HepG2 (cell line): ENCODE measurements around the gene CST3. TPM values are rescaled to one million over a fixed set of nuclear protein-coding genes. Genes with fewer than 3 reads are reported as not detected.

Source experiments
- ATAC-seq: fragments of 200-7000 bp; cut with Tn5 transposase; 3 replicates; pipeline ENCODE4 v1.9.1; 2020; ENCODE audit warnings: mild to moderate bottlenecking, moderate library complexity
- BruUV-seq: library from RNA; stranded (reverse); fragments of 400-500 nt; replicated peaks from 2 replicates; lab custom pipeline; 2021; lab: Mats Ljungman, UMichigan
- CTCF ChIA-PET: fragments of 300-600 bp; formaldehyde crosslinking; extraction: SDS; loops from one replicate; lab custom pipeline; 2021; ENCODE audit warnings: low total read pairs, inconsistent platforms, low intra/inter-chr PET ratio; lab: Yijun Ruan, JAX
- POLR2A ChIA-PET: fragments of 350-600 bp; sonication (Branson Sonifier 250); formaldehyde crosslinking; loops from one replicate; lab custom pipeline; 2020; ENCODE audit warnings: antibody characterized with exemption, inconsistent platforms; lab: Yijun Ruan, JAX
- DNase-seq: peaks from one replicate; pipeline ENCODE4 v3.0.0-alpha.2; 2015; ENCODE audit warnings: low spot score
- FAIRE-seq: peaks from 3 replicates; lab custom pipeline; 2011; peaks lifted over from hg19 to GRCh38; lab: Jason Lieb, UNC
- H2AFZ ChIP-seq: one replicate; pipeline ENCODE4 v1.6.1; 2011; ENCODE audit warnings: low read length, inconsistent platforms
- H3K27ac ChIP-seq: fragments of 300-600 bp; 3 replicates; pipeline ENCODE4 v1.8.0; 2011; ENCODE audit warnings: mixed run types, mild to moderate bottlenecking, mixed read lengths, low read length, inconsistent platforms; ENCODE audit not compliant: insufficient read depth; ENCODE audit errors: extremely low read length
- H3K27me3 ChIP-seq, 2 experiments: fragments of 200-600 bp in 1 of 2; 2 replicates in 1 of 2; 3 replicates in 1 of 2; pipeline versions ENCODE4 v1.6.0 to v1.8.0; 2011; ENCODE audit warnings: low read length in 2 of 2, mild to moderate bottlenecking in 2 of 2, moderate library complexity in 2 of 2, inconsistent platforms in 1 of 2; ENCODE audit not compliant: insufficient read depth in 2 of 2, control insufficient read depth in 1 of 2
- H3K36me3 ChIP-seq, 2 experiments: fragments of 200-600 bp in 1 of 2; replicated peaks in 1 of 2; 2 replicates in 1 of 2; 3 replicates in 1 of 2; pipeline versions ENCODE4 v1.5.1 to v1.8.0; 2011; ENCODE audit warnings: low read length in 2 of 2, inconsistent platforms in 1 of 2; ENCODE audit not compliant: insufficient read depth in 2 of 2, control insufficient read depth in 1 of 2
- H3K4me1 ChIP-seq: 2 replicates; pipeline ENCODE4 v1.5.1; 2012; ENCODE audit warnings: low read length, inconsistent platforms; ENCODE audit not compliant: insufficient read depth
- H3K4me2 ChIP-seq: 2 replicates; pipeline ENCODE4 v1.6.0; 2011; ENCODE audit warnings: low read depth, low read length, inconsistent platforms
- H3K4me3 ChIP-seq, 3 experiments: fragments of 200-600 bp in 1 of 3; sonication (generic), shearing (Covaris generic) in 1 of 3; replicated peaks in 1 of 3; 2 replicates each; pipeline ENCODE4 v1.5.1; 2011 to 2016; ENCODE audit warnings: low read length in 3 of 3, inconsistent platforms in 2 of 3, low read depth in 2 of 3, mild to moderate bottlenecking in 2 of 3, control low read depth in 1 of 3, mixed read lengths in 1 of 3; ENCODE audit not compliant: insufficient read depth in 1 of 3
- H3K79me2 ChIP-seq: one replicate; pipeline ENCODE4 v1.6.1; 2011; ENCODE audit warnings: low read length, inconsistent platforms; ENCODE audit not compliant: insufficient read depth
- H3K9ac ChIP-seq: 2 replicates; pipeline ENCODE4 v1.6.0; 2011; ENCODE audit warnings: mild to moderate bottlenecking, low read depth, low read length, inconsistent platforms; ENCODE audit not compliant: insufficient read depth
- H3K9me3 ChIP-seq: 2 replicates; pipeline ENCODE4 v1.5.1; 2012; ENCODE audit warnings: mild to moderate bottlenecking, low read length
- H4K20me1 ChIP-seq: 2 replicates; pipeline ENCODE4 v1.6.0; 2011; ENCODE audit warnings: inconsistent platforms, mild to moderate bottlenecking, low read length, moderate library complexity; ENCODE audit not compliant: insufficient read depth
- ADNP ChIP-seq: sonication (generic); formaldehyde crosslinking; IDR thresholded peaks from 2 replicates; pipeline ENCODE4 v1.4.0; 2020; ENCODE audit warnings: missing genetic modification reagents
- ELF4 ChIP-seq: sonication (generic); formaldehyde crosslinking; IDR thresholded peaks from 2 replicates; pipeline ENCODE4 v1.5.0; 2020; ENCODE audit warnings: missing genetic modification reagents, mild to moderate bottlenecking, moderate library complexity, borderline replicate concordance
- FOXC1 ChIP-seq: sonication (generic); formaldehyde crosslinking; IDR thresholded peaks from 2 replicates; pipeline ENCODE4 v1.8.0; 2022; ENCODE audit warnings: mild to moderate bottlenecking, missing genetic modification reagents, borderline replicate concordance
- MED13 ChIP-seq: sonication (generic); formaldehyde crosslinking; IDR thresholded peaks from 2 replicates; pipeline ENCODE4 v1.5.0; 2020; ENCODE audit warnings: missing genetic modification reagents
- RXRA ChIP-seq: sonication (generic); formaldehyde crosslinking; IDR thresholded peaks from 2 replicates; pipeline ENCODE4 v1.5.1; 2020; ENCODE audit warnings: missing genetic modification reagents
- SRY ChIP-seq: sonication (generic); formaldehyde crosslinking; IDR thresholded peaks from 2 replicates; pipeline ENCODE4 v1.8.0; 2022; ENCODE audit warnings: mild to moderate bottlenecking, missing genetic modification reagents
- ZNF350 ChIP-seq: sonication (generic); formaldehyde crosslinking; IDR thresholded peaks from 2 replicates; pipeline ENCODE4 v1.4.0; 2020; ENCODE audit warnings: mild to moderate bottlenecking, low read depth, missing genetic modification reagents, borderline replicate concordance
- ZNF564 ChIP-seq: sonication (generic); formaldehyde crosslinking; IDR thresholded peaks from 2 replicates; pipeline ENCODE4 v1.8.1; 2023; ENCODE audit warnings: mild to moderate bottlenecking, missing genetic modification reagents
- ZNF616 ChIP-seq: sonication (generic); formaldehyde crosslinking; IDR thresholded peaks from 2 replicates; pipeline ENCODE4 v1.5.0; 2020; ENCODE audit warnings: low read depth, mild to moderate bottlenecking, missing genetic modification reagents
- ZSCAN29 ChIP-seq: sonication (generic); formaldehyde crosslinking; conservative IDR thresholded peaks from 2 replicates; pipeline ENCODE4 v1.4.0; 2020; ENCODE audit warnings: mild to moderate bottlenecking, missing genetic modification reagents
- ZZZ3 ChIP-seq: sonication (generic); formaldehyde crosslinking; IDR thresholded peaks from 2 replicates; pipeline ENCODE4 v1.4.0; 2020; ENCODE audit warnings: missing genetic modification reagents, mild to moderate bottlenecking, borderline replicate concordance
- WGBS: methylation state at CpG from one replicate; pipeline ENCODE4 v1.1.6; 2017; ENCODE audit warnings: low lambda C conversion rate; 5-methylcytosine and 5-hydroxymethylcytosine counted together
- in situ Hi-C: cut with HindIII; loops from 2 replicates; pipeline ENCODE4 v1.10.0; 2017; ENCODE audit warnings: low pct_unique_long_range_greater_than_20kb; ENCODE audit not compliant: extremely low pct_ligation_motif_present
- intact Hi-C: fragments of 100-400 bp; cut with micrococcal nuclease; formaldehyde crosslinking; loops from one replicate; pipeline ENCODE4 v1.10.0; 2022; ENCODE audit not compliant: unreplicated experiment
- polyA plus RNA-seq, 8 experiments: library from polyadenylated mRNA; depleted of rRNA in 3 of 8; stranded (reverse) in 7 of 8; unstranded in 1 of 8; fragments of >200 nt; fragmentation: Illumina TruSeq in 4 of 8; extraction: Trizol in 4 of 8; gene quantifications; 2 replicates each; pipeline versions ENCODE4 v1.2.1 to v1.2.3, GENCODE V29; 2011 to 2016; ENCODE audit warnings: low read depth in 4 of 8, missing spikeins in 1 of 8, mixed read lengths in 1 of 8; ENCODE audit not compliant: insufficient read depth in 1 of 8
- total RNA-seq, 5 experiments: library from RNA; depleted of rRNA; stranded (reverse); fragments of >200 nt; fragmentation: Illumina TruSeq; extraction: Trizol; gene quantifications; 2 replicates each; pipeline ENCODE4 v1.2.3, GENCODE V29; 2016; ENCODE audit warnings: low read depth in 1 of 5
- TF ChIP-seq, protein P1 (sequence below): sonication (generic); formaldehyde crosslinking; IDR thresholded peaks from 2 replicates; pipeline ENCODE4 v1.5.1; 2020; ENCODE audit warnings: missing genetic modification reagents, mild to moderate bottlenecking, borderline replicate concordance
- TF ChIP-seq, protein P2 (sequence below): sonication (generic); formaldehyde crosslinking; conservative IDR thresholded peaks from 2 replicates; pipeline ENCODE4 v1.8.1; 2023; ENCODE audit warnings: missing genetic modification reagents
- TF ChIP-seq, protein P3 (sequence below): IDR thresholded peaks from 2 replicates; pipeline ENCODE4 v1.6.1; 2016; ENCODE audit warnings: missing compliant biosample characterization, missing genetic modification reagents, borderline replicate concordance
- TF ChIP-seq, protein P4 (sequence below): sonication (generic); formaldehyde crosslinking; IDR thresholded peaks from 2 replicates; pipeline ENCODE4 v1.5.0; 2020; ENCODE audit warnings: missing genetic modification reagents, mild to moderate bottlenecking, borderline replicate concordance

Gene CST3
- total and polyA plus RNA-seq, 2 of the 13 experiments (the other 11 are each of a cell fraction or from before 2014, with no cell fraction given), result 690 to 1,005 TPM

DNA sequence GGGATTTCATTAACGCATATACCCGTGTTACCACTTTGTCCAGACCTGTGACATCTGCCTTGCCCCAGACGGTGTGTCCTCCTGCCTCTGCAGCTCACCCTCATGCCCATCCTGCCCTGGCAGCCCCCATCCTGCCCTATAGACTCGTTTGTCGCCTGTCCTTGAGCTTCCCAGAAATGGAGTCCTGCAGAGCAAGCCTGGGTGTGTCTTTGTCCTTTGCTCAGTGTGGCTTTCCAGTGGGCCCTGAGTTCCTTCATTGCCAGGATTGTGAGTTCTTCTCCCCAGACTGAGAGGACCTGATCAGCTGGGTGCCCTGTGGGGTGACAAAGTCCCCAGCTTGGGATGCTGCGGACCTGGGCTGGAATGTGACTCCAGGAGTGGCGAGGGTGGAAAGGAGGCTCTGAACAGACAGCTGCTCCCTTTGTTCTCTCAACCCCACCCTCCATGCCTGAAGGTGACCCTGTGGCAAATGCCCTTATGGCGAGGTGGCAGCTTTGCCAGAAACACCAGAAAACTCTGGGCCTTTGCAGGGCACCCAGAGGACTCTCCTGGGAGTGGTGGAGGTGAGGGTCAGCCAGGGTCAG, 2.4 kb upstream of the CST3 start (continued):
- TF ChIP-seq, protein P1, sequence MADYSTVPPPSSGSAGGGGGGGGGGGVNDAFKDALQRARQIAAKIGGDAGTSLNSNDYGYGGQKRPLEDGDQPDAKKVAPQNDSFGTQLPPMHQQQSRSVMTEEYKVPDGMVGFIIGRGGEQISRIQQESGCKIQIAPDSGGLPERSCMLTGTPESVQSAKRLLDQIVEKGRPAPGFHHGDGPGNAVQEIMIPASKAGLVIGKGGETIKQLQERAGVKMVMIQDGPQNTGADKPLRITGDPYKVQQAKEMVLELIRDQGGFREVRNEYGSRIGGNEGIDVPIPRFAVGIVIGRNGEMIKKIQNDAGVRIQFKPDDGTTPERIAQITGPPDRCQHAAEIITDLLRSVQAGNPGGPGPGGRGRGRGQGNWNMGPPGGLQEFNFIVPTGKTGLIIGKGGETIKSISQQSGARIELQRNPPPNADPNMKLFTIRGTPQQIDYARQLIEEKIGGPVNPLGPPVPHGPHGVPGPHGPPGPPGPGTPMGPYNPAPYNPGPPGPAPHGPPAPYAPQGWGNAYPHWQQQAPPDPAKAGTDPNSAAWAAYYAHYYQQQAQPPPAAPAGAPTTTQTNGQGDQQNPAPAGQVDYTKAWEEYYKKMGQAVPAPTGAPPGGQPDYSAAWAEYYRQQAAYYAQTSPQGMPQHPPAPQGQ (CRISPR knock-in tag), result no peak
- peak; percentile 99 for TF ChIP-seq ZNF564 (CRISPR knock-in tag)
- TF ChIP-seq ZNF616 (CRISPR knock-in tag), result no peak
- TF ChIP-seq ELF4, result no peak

DNA sequence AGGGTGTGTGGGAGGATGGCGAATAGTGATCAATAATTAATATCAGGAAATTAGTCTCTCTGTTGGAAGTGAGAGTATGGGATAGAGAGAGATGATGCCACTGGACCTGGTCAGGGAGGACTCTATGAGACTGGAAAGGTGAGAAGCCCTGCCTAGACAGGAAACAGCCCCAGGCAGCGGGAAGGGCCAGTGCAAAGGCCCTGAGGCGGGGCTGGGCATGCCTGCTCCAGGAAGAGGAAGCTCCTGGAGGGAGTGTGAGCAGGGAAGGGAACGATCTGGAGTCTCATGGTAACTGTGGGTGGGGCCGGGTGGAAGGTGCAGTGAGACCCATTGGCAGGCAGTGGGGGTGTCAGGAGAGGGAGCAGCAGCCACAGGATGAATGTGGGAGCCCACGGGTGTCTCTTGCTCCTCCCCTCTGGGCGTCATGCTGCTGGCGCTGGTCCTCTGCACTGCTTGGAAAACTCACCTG, 1.8 kb upstream of the CST3 start:
- Histone ChIP-seq H4K20me1 (peaks cover 15% of the 10 kb centered on the region; the same call in 1 of the 2 replicates), H3K27ac (peak overlapping the region; percentile 48), H3K4me1 (peaks cover 74% of the 10 kb centered on the region), H3K9ac (peak overlapping the region; percentile 50), H3K27me3 (no peaks in the 10 kb centered on the region; a peak in 1 of 5 replicates), H3K4me2 (peak overlapping the region; percentile 87), H3K9me3 (no peaks in the 10 kb centered on the region), H3K36me3 (peaks cover 7 to 9% of the 10 kb centered on the region in 2 experiments), H2AFZ (no peak overlapping the region), H3K79me2 (peaks cover 29% of the 10 kb centered on the region), H3K4me3 (peak overlapping the region; percentile 24 to 66 (median 27); a peak in 4 of 6 replicates)
- intact Hi-C loops, result no loop called here
- ChIA-PET POLR2A (interaction anchor here (0.5 to 18.0 kb wide), 14 partner anchors 10 to 289 kb away, joined by 3 to 543 read pairs (median 6); partner anchors contain the start of genes NAPB and NXT1), CTCF (interaction anchor here (1.3 kb wide), 1 partner anchor 33 kb away, joined by 4 read pairs; no protein-coding TSS in a partner anchor)
- DNase-seq, result no peak
- in situ Hi-C loops, result loop anchor here (10.0 kb wide), 1 partner anchor 1065 kb away; no protein-coding TSS in a partner anchor
- no peak for ATAC-seq
- FAIRE-seq, result no peak
- WGBS, result 39% methylated on average over 7 of the region's 8 CpGs
- BruUV-seq, result no TSS peak
- TF ChIP-seq MED13 (CRISPR knock-in tag) (0 out of 2 replicates have a peak, but pooled peaks have one; percentile 9), ZSCAN29 (CRISPR knock-in tag) (no peak), ZZZ3 (CRISPR knock-in tag) (0 out of 2 replicates have a peak, but pooled peaks have one; percentile 23), FOXC1 (CRISPR knock-in tag) (peak; percentile 40; the same call in 1 of the 2 replicates), RXRA (no peak), SRY (CRISPR knock-in tag) (peak; percentile 36; the same call in 1 of the 2 replicates), ADNP (CRISPR knock-in tag) (peak; percentile 90), ZNF350 (no peak; the same call in 1 of the 2 replicates)
- TF ChIP-seq, protein P2, sequence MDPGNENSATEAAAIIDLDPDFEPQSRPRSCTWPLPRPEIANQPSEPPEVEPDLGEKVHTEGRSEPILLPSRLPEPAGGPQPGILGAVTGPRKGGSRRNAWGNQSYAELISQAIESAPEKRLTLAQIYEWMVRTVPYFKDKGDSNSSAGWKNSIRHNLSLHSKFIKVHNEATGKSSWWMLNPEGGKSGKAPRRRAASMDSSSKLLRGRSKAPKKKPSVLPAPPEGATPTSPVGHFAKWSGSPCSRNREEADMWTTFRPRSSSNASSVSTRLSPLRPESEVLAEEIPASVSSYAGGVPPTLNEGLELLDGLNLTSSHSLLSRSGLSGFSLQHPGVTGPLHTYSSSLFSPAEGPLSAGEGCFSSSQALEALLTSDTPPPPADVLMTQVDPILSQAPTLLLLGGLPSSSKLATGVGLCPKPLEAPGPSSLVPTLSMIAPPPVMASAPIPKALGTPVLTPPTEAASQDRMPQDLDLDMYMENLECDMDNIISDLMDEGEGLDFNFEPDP (CRISPR knock-in tag), result peak; percentile 94; the same call in 1 of the 2 replicates
- TF ChIP-seq, protein P3, sequence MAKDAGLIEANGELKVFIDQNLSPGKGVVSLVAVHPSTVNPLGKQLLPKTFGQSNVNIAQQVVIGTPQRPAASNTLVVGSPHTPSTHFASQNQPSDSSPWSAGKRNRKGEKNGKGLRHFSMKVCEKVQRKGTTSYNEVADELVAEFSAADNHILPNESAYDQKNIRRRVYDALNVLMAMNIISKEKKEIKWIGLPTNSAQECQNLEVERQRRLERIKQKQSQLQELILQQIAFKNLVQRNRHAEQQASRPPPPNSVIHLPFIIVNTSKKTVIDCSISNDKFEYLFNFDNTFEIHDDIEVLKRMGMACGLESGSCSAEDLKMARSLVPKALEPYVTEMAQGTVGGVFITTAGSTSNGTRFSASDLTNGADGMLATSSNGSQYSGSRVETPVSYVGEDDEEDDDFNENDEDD, result peak; percentile 45; the same call in 1 of the 2 replicates
- TF ChIP-seq, protein P4, sequence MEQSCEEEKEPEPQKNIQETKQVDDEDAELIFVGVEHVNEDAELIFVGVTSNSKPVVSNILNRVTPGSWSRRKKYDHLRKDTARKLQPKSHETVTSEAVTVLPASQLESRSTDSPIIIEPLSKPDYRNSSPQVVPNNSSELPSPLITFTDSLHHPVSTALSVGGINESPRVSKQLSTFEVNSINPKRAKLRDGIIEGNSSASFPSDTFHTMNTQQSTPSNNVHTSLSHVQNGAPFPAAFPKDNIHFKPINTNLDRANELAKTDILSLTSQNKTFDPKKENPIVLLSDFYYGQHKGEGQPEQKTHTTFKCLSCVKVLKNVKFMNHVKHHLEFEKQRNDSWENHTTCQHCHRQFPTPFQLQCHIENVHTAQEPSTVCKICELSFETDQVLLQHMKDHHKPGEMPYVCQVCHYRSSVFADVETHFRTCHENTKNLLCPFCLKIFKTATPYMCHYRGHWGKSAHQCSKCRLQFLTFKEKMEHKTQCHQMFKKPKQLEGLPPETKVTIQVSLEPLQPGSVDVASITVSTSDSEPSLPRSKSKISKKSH, result peak; percentile 57; the same call in 1 of the 2 replicates
